ENCODE measurements around the gene SRRM5.

DNA sequence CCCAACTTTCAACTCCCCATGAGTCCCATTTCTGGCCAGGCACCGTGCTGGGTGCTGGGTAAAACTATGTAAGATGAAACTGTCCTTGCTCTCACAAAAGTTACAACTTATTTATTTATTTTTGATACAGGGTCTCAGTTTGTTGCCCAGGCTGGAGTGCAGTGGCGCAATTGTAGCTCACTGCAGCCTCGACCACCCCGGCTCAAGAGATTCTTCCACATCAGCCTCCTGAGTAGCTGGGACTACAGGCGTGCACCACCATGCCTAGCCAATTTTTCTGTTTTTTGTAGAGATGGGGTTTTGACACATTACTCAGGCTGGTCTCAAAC, 40.6 kb downstream of the SRRM5 start:
- TF ChIP-seq, protein P1, sequence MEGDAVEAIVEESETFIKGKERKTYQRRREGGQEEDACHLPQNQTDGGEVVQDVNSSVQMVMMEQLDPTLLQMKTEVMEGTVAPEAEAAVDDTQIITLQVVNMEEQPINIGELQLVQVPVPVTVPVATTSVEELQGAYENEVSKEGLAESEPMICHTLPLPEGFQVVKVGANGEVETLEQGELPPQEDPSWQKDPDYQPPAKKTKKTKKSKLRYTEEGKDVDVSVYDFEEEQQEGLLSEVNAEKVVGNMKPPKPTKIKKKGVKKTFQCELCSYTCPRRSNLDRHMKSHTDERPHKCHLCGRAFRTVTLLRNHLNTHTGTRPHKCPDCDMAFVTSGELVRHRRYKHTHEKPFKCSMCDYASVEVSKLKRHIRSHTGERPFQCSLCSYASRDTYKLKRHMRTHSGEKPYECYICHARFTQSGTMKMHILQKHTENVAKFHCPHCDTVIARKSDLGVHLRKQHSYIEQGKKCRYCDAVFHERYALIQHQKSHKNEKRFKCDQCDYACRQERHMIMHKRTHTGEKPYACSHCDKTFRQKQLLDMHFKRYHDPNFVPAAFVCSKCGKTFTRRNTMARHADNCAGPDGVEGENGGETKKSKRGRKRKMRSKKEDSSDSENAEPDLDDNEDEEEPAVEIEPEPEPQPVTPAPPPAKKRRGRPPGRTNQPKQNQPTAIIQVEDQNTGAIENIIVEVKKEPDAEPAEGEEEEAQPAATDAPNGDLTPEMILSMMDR (IDR thresholded peaks at IDR 0.05; ENCODE audit: low read length): no peak
- TF ChIP-seq EZH2 (optimal IDR thresholded peaks at IDR 0.05; ENCODE audit: low read depth, low read length): no peak

Measured in MM.1S (cell line).